Fibroblast of skin of right quadriceps (primary cell): Measurements from ENCODE around the gene KLHL29.
A peak's percentile ranks its signal among the peaks of the same experiment; 100 is the strongest.

ENCODE experiments used
- DNase-seq: peaks from one replicate; pipeline ENCODE4 v3.0.0-alpha.2; 2013

KLHL29 gene

GRCh38 chr2:23518481-23519333 lies 133.7 kb downstream of the KLHL29 start:
- no peak for DNase-seq

GRCh38 chr2:23519334-23519651 lies 134.3 kb downstream of the KLHL29 start:
- DNase-seq: no peak

- DNase-seq: no peak
Observed at GRCh38 chr2:23520256-23520655, 135.3 kb downstream of the KLHL29 start.

GRCh38 chr2:23521060-23521459 lies 136.1 kb downstream of the KLHL29 start:
- no peak for DNase-seq

GRCh38 chr2:23522726-23523372 lies 137.9 kb downstream of the KLHL29 start:
- no peak for DNase-seq

GRCh38 chr2:23523373-23524260 lies 138.6 kb downstream of the KLHL29 start:
- peak; percentile 43 for DNase-seq

- peak; percentile 31 for DNase-seq
Observed at GRCh38 chr2:23524261-23524706, 139.3 kb downstream of the KLHL29 start.

GRCh38 chr2:23525137-23525765 lies 140.3 kb downstream of the KLHL29 start:
- no peak for DNase-seq

GRCh38 chr2:23526114-23526513 lies 141.1 kb downstream of the KLHL29 start:
- DNase-seq: no peak

GRCh38 chr2:23526835-23527790 lies 142.1 kb downstream of the KLHL29 start:
- no peak for DNase-seq

- no peak for DNase-seq
Observed at GRCh38 chr2:23528171-23528570, 143.2 kb downstream of the KLHL29 start.

- no peak for DNase-seq
Observed at GRCh38 chr2:23528690-23529089, 143.7 kb downstream of the KLHL29 start.

- no peak for DNase-seq
Observed at GRCh38 chr2:23529659-23530058, 144.7 kb downstream of the KLHL29 start.

- DNase-seq: no peak
Observed at GRCh38 chr2:23530206-23530908, 145.4 kb downstream of the KLHL29 start.

- no peak for DNase-seq
Observed at GRCh38 chr2:23530909-23531276, 145.9 kb downstream of the KLHL29 start.

- DNase-seq: no peak
Observed at GRCh38 chr2:23531280-23531679, 146.3 kb downstream of the KLHL29 start.

- no peak for DNase-seq
Observed at GRCh38 chr2:23531881-23532280, 146.9 kb downstream of the KLHL29 start.

GRCh38 chr2:23532391-23533337 lies 147.7 kb downstream of the KLHL29 start:
- no peak for DNase-seq

GRCh38 chr2:23533338-23533695 lies 148.3 kb downstream of the KLHL29 start:
- no peak for DNase-seq

- no peak for DNase-seq
Observed at GRCh38 chr2:23534771-23535170, 149.8 kb downstream of the KLHL29 start.
